Left lung (tissue), 10 donors: ENCODE results near the gene ELK3. TPM values are rescaled to one million over a fixed set of nuclear protein-coding genes. Genes with fewer than 3 reads are reported as not detected.

Source experiments
- ATAC-seq: fragments of 200-7000 bp; cut with Tn5 transposase; one replicate; pipeline ENCODE4 v1.9.1; 2020; ENCODE audit warnings: moderate library complexity
- DNase-seq, 4 donors: peaks; one replicate each; pipeline ENCODE4 v3.0.0-alpha.2; 2013 to 2020
- H3K27ac ChIP-seq, 2 donors: fragments of 200-600 bp; sonication (generic) in 1 of 2; one replicate each; pipeline versions ENCODE4 v1.5.0 to v1.8.0; 2020 to 2021
- H3K27me3 ChIP-seq, 2 donors: fragments of 200-600 bp; sonication (generic) in 1 of 2; one replicate each; pipeline versions ENCODE4 v1.5.0 to v1.8.0; 2020 to 2021
- H3K36me3 ChIP-seq, 2 donors: fragments of 200-600 bp; sonication (generic) in 1 of 2; one replicate each; pipeline versions ENCODE4 v1.5.0 to v1.8.0; 2020 to 2021
- H3K4me1 ChIP-seq, 2 donors: fragments of 200-600 bp; one replicate each; pipeline ENCODE4 v1.8.0; 2021
- H3K4me3 ChIP-seq, 2 donors: fragments of 200-600 bp; sonication (generic) in 1 of 2; one replicate each; pipeline versions ENCODE4 v1.5.0 to v1.8.0; 2020 to 2021; ENCODE audit warnings: mild to moderate bottlenecking in 1 of 2
- H3K9me3 ChIP-seq, 2 donors: fragments of 200-600 bp; sonication (generic) in 1 of 2; one replicate each; pipeline versions ENCODE4 v1.5.0 to v1.8.0; 2020 to 2021
- CTCF ChIP-seq, 2 donors: fragments of 200-600 bp; sonication (generic) in 1 of 2; IDR thresholded peaks; one replicate each; pipeline versions ENCODE4 v1.5.0 to v1.8.0; 2021; ENCODE audit warnings: antibody characterized with exemption in 2 of 2
- intact Hi-C, 2 donors: fragments of 100-400 bp; cut with DNase I; formaldehyde crosslinking; loops; one replicate each; pipeline versions ENCODE4 v1.11.2 to v1.14.2; 2022
- polyA plus RNA-seq, 6 donors: library from polyadenylated mRNA; unstranded; fragments of 120-200 nt; gene quantifications; one replicate each; pipeline ENCODE4 v1.2.1, GENCODE V29; 2013; ENCODE audit not compliant: insufficient read length in 6 of 6
- total RNA-seq, 2 donors: library from RNA; stranded (reverse); fragmentation: NEBNext Ultra II Directional; extraction: Animal tissue kit (Norgen Biotek cat#: 25700); gene quantifications; one replicate each; pipeline ENCODE4 v1.2.1, GENCODE V29; 2021
- donor health status: DM: no; HTN: yes; CAD: no.
- donor health status: DM: no; HTN: no; CAD: no.

Gene ELK3
- total and polyA plus RNA-seq, 8 donors, result 39.1 to 91.7 (median 80.0) TPM

GRCh38 chr12:96247563-96247962 lies 53.4 kb downstream of the ELK3 start:
- peaks cover 0 to 78% of the 10 kb centered on the region in 2 donors for H3K36me3 ChIP-seq
- intact Hi-C loops, result no loop called here
- ATAC-seq, result no peak

GRCh38 chr12:96248136-96248931 lies 54.2 kb downstream of the ELK3 start:
- peaks cover 0 to 5% of the 10 kb centered on the region in 2 donors for H3K4me1 ChIP-seq
- intact Hi-C loops, result no loop called here
- DNase-seq (no peak), ATAC-seq (no peak)
- no peak overlapping the region for H3K4me3 ChIP-seq
- peaks cover 0 to 86% of the 10 kb centered on the region in 2 donors for H3K36me3 ChIP-seq
- no peak for TF ChIP-seq CTCF (IDR thresholded peaks at IDR 0.05)
- H3K27ac ChIP-seq, result no peak overlapping the region
- no peaks in the 10 kb centered on the region for H3K9me3 ChIP-seq
- H3K27me3 ChIP-seq, result no peaks in the 10 kb centered on the region

More at GRCh38 chr12:96247563-96247962, 53.4 kb downstream of the ELK3 start:
- H3K4me3 ChIP-seq, result no peak overlapping the region
- H3K9me3 ChIP-seq, result no peaks in the 10 kb centered on the region
- peaks cover 1 to 8% of the 10 kb centered on the region in 2 donors for H3K4me1 ChIP-seq
- no peaks in the 10 kb centered on the region for H3K27me3 ChIP-seq
- no peak overlapping the region for H3K27ac ChIP-seq
- no peak for TF ChIP-seq CTCF (IDR thresholded peaks at IDR 0.05)
- DNase-seq, result no peak

GRCh38 chr12:96249196-96250118 lies 55.3 kb downstream of the ELK3 start:
- no peak overlapping the region for H3K4me3 ChIP-seq
- peaks cover 0 to 81% of the 10 kb centered on the region in 2 donors for H3K36me3 ChIP-seq
- ATAC-seq, result peak; percentile 27
- H3K27me3 ChIP-seq, result no peaks in the 10 kb centered on the region
- no peak for DNase-seq
- no peaks in the 10 kb centered on the region for H3K9me3 ChIP-seq
- H3K4me1 ChIP-seq, result peaks cover 4 to 9% of the 10 kb centered on the region in 2 donors
- no peak overlapping the region for H3K27ac ChIP-seq
- intact Hi-C loops, result no loop called here
- no peak for TF ChIP-seq CTCF (IDR thresholded peaks at IDR 0.05)

GRCh38 chr12:96250119-96250685 lies 56.0 kb downstream of the ELK3 start:
- no peaks in the 10 kb centered on the region for H3K9me3 ChIP-seq
- TF ChIP-seq CTCF (IDR thresholded peaks at IDR 0.05), result no peak
- peaks cover 6 to 16% of the 10 kb centered on the region in 2 donors for H3K4me1 ChIP-seq
- H3K36me3 ChIP-seq, result peaks cover 0 to 74% of the 10 kb centered on the region in 2 donors
- ATAC-seq (no peak), DNase-seq (no peak)
- H3K27ac ChIP-seq, result no peak overlapping the region
- no peaks in the 10 kb centered on the region for H3K27me3 ChIP-seq
- H3K4me3 ChIP-seq, result no peak overlapping the region
- intact Hi-C loops, result no loop called here
